PC-9 (cell line): Measurements from ENCODE around the gene SIDT1.

Experiments
- CTCF ChIP-seq: fragments of 200-600 bp; sonication (generic); conservative IDR thresholded peaks from 2 replicates; pipeline ENCODE4 v1.6.1; 2017; ENCODE audit warnings: mixed run types, antibody characterized with exemption, mild to moderate bottlenecking, moderate library complexity
- EZH2 ChIP-seq: fragments of 200-600 bp; sonication (generic); IDR thresholded peaks from 2 replicates; pipeline ENCODE4 v1.8.0; 2017; ENCODE audit warnings: antibody characterized with exemption, low read depth

GRCh38 chr3:113628316-113628715 is 96.0 kb downstream of the SIDT1 start:
- TF ChIP-seq CTCF (no peak), EZH2 (no peak)
